G401.6 (cell line): Measurements from ENCODE around the gene KNSTRN.

ENCODE experiments used
- FAIRE-seq: peaks from 2 replicates; lab custom pipeline; 2012; peaks lifted over from hg19 to GRCh38; lab: Jason Lieb, UNC

The KNSTRN gene

GRCh38 chr15:40366457-40367370, 15.8 kb upstream of the KNSTRN start:
- FAIRE-seq = no peak

GRCh38 chr15:40367371-40367685, 15.2 kb upstream of the KNSTRN start:
- FAIRE-seq = no peak

- FAIRE-seq = no peak
Observed at GRCh38 chr15:40367686-40368611, 14.6 kb upstream of the KNSTRN start.

GRCh38 chr15:40368719-40369473, 13.6 kb upstream of the KNSTRN start:
- FAIRE-seq = no peak

- FAIRE-seq = no peak
Observed at GRCh38 chr15:40369474-40369869, 13.0 kb upstream of the KNSTRN start.

GRCh38 chr15:40369971-40370370, 12.6 kb upstream of the KNSTRN start:
- no peak for FAIRE-seq

- FAIRE-seq = no peak
Observed at GRCh38 chr15:40372981-40373380, 9.5 kb upstream of the KNSTRN start.

- FAIRE-seq = no peak
Observed at GRCh38 chr15:40377606-40378005, 4.9 kb upstream of the KNSTRN start.

GRCh38 chr15:40379374-40379773, 3.1 kb upstream of the KNSTRN start:
- FAIRE-seq = no peak

- FAIRE-seq = no peak
Observed at GRCh38 chr15:40379853-40380252, 2.7 kb upstream of the KNSTRN start.

- FAIRE-seq = no peak
Observed at GRCh38 chr15:40380636-40381035, 1.9 kb upstream of the KNSTRN start.

- no peak for FAIRE-seq
Observed at GRCh38 chr15:40381818-40382529, 547 bp upstream of the KNSTRN start.

- no peak for FAIRE-seq
Observed at GRCh38 chr15:40386480-40386879, 4.0 kb downstream of the KNSTRN start.

GRCh38 chr15:40388941-40389823, 6.7 kb downstream of the KNSTRN start:
- no peak for FAIRE-seq

- no peak for FAIRE-seq
Observed at GRCh38 chr15:40389824-40390595, 7.5 kb downstream of the KNSTRN start.

- no peak for FAIRE-seq
Observed at GRCh38 chr15:40392986-40393948, 10.7 kb downstream of the KNSTRN start.

- no peak for FAIRE-seq
Observed at GRCh38 chr15:40397688-40398412, 15.3 kb downstream of the KNSTRN start.

- no peak for FAIRE-seq
Observed at GRCh38 chr15:40398413-40398873, 15.9 kb downstream of the KNSTRN start.
